A549 treated with dexamethasone at 1 μM for 4 hours (cell line): Measurements from ENCODE around the gene PLEKHA8. TPM values are rescaled to one million over a fixed set of nuclear protein-coding genes. Genes with fewer than 3 reads are reported as not detected.

ENCODE experiments used
- total RNA-seq: library from RNA; stranded (reverse); fragments of 200-300 nt; extraction: Qiagen RNA extraction; gene quantifications from 5 replicates; pipeline ENCODE4 v1.2.3, GENCODE V29; 2022

PLEKHA8 gene
- 4.5 to 7.0 TPM (median 6.2 TPM) in 5 replicates for total RNA-seq

GRCh38 chr7:30028216-30028748 lies at the start of gene PLEKHA8:
Gene PLEKHA8 (plus strand): TSS chr7:30028412. CDS start chr7:30028763, 351 bp downstream.

DNA sequence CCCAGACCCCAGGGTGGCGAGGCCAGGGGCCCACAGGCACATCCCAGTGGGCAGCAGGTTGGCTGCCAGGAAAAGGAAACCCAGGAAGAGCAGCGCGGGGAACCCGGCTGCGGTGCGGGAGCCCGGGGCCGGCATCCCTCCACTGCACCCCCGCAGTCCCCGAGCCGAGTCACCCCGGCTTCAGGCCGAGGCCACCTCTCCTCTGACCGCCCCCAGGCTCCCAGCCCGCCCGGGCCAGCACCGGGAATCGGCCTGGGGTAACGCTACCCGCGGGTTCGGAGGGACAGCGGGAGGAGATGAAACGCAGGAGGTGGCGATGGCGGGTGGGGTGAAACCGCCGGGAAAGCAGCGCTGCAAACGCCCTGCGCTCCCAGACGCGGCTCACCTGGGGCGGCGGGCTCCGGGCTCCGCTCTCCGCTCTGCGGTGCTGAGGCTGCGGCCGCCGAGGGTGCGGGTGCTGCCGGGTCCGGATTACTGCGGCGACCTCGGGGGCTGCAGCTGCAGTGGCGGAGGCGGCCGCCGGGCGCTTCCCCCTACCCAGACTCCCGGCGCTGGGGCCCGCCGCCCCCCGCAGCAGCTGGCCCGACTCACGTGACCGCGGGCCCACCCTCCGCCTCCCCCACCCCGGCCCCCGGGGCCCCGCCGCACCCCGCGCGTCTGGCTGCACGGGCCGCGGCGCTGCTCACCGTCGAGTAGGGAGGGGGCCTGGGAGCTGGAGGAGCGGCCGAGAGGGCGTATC lies 38.8 kb upstream of the PLEKHA8 start, which contains the start of gene SCRN1:
SCRN1 (minus strand) TSS at position 545 of the 739 bp plus-strand sequence. CDS start 20,734 bp downstream, outside the sequence.

DNA sequence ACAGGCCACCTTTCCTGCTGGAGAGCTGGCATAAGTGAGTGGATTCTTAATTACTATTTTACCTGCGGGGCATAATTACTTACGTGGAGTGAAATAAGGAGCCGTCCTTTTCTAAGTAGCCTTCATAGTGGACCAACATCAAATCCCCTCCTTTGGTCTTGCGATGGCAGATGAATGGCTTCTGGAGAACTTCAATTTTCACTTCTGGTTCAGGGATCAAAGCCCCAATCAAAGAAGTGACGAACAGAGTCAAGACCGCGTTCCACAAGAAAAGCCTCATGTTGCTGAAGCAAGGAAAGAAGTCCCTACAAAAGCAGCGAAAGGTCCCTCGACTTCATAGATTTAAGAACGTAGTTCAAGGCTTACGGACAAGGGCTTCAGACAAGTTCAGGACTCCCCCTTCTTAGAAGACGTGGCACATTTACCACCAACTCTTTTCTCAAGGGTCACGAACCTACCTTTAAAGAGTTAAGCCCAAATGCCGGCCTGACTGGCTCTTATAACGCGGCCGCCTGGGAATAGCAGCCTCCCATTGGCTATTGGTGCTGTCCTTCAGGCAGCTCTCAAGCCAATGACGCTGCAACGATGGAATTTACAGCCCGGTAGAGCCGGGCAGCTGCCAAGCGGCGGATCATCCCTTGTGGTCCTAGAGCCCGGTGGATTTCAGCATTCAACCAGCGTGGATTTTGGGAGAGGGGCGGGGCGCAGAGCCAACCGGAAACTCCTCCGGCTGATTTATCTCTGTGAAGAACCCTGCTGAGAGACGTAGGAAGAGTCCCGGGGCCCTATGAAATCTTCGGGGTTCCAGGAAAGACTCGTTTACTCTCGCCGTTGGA lies 1.8 kb upstream of the PLEKHA8 start, which contains the start of gene FKBP14:
FKBP14 (minus strand) TSS at position 474 of the 836 bp plus-strand sequence; CDS start at position 280, 194 bp downstream.

DNA sequence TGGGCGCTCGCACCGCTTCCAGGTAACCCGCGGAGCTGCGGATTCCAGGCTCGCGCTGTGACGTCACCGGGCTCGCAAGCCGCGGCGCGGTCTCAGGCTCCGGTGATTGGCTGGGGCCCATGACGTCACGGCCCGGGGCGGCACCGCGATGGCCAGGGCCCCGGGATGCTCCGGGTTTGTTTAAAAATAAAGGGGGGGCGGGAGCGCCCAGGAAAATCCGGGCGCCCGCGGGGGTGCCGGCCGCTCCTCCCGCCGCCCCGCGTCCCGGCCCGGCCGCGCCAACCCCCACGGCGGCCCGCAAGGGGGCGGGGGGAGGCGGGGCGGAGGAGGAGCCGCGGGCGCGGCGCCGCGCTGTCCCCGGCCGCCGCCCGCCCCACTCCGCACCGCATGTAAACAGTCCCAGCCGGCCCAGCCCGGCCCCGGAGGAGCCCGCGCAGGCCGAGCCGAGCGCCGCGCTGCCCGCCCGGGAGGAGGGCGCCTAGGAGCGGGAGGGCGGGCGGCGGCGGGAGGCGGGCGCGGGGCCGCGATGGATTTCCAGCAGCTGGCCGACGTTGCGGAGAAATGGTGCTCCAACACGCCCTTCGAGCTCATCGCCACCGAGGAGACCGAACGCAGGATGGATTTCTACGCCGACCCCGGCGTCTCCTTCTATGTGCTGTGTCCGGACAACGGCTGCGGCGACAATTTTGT lies 106.5 kb downstream of the PLEKHA8 start, which contains the start of gene MTURN:
MTURN (plus strand) TSS at position 376 of the 690 bp plus-strand sequence; CDS start at position 527, 151 bp downstream.

Other genes starting within 250 kb of the PLEKHA8 start
- 0.39 to 0.65 TPM (median 0.62 TPM) in 5 replicates for gene WIPF3, start 221.9 kb upstream of the PLEKHA8 start, total RNA-seq
- gene SCRN1, start 38.6 kb upstream of the PLEKHA8 start, total RNA-seq = 49.7 to 69.6 TPM (median 61.1 TPM) in 5 replicates
- 6.7 to 10.3 TPM (median 7.3 TPM) in 5 replicates for gene FKBP14, start 1.7 kb upstream of the PLEKHA8 start, total RNA-seq
- 4.8 to 6.8 TPM (median 5.7 TPM) in 5 replicates for gene MTURN, start 106.6 kb downstream of the PLEKHA8 start, total RNA-seq